Right ventricle myocardium superior (tissue), 1 donor: Measurements from ENCODE around the gene SYS1. TPM values are rescaled to one million over a fixed set of nuclear protein-coding genes. Genes with fewer than 3 reads are reported as not detected.
"Not testable (repeated sequence)": the region's sequence is repeated elsewhere in the genome, so short reads cannot be mapped to it uniquely, and the experiment has no call there.

Experiments
- ATAC-seq: fragments of 200-7000 bp; cut with Tn5 transposase; one replicate; pipeline ENCODE4 v1.9.1; 2020; ENCODE audit warnings: mild to moderate bottlenecking; ENCODE audit not compliant: poor library complexity
- DNase-seq: peaks from one replicate; pipeline ENCODE4 v3.0.0-alpha.2; 2020
- intact Hi-C: fragments of 100-400 bp; cut with DNase I; formaldehyde crosslinking; loops from one replicate; pipeline ENCODE4 v1.11.2; 2022
- total RNA-seq: library from RNA; stranded (reverse); fragmentation: NEBNext Ultra II Directional; extraction: Animal tissue kit (Norgen Biotek cat#: 25700); gene quantifications from one replicate; pipeline ENCODE4 v1.2.1, GENCODE V29; 2021
- donor health status: DM: no; HTN: yes; CAD: no; lungs with severe emphysema.

Gene SYS1
- total RNA-seq, 1 donor from 2014 or later, result 25.3 TPM

DNA sequence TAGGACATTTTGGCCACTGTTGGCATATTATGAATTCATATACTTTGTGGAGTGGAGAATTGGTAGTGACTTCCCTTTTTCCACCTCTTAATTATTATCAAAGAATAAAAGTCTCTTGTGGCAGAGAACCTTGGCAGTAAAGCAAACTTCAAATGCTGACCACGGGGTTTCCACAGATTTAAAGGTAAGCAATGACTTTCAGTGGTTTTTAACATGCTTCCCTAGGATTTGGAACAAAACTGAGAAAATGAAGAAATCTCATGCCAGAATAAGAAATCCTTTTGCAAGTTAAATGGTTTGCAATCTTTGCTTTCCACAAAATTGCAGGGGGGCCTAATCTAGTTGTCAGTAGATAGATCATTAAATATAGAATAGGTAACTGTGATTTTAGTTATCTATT, 12.7 kb upstream of the SYS1 start:
- DNase-seq (no peak), ATAC-seq (no peak)
- intact Hi-C loops, result no loop called here

DNA sequence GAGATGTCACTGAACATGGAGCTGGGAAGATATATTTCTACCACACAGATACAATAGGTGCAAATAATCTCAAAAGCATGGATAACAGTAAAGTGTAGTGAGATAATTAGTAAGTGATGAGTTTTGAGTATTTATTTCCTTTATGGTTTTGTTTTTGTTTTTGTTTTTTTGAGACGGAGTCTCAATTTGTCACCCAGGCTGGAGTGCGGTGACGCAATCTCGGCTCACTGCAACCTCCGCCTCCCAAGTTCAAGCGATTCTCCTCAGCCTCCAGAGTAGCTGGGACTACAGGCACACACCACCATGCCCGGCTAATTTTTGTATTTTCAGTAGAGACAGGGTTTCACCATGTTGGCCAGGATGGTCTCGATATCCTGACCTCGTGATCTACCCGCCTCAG, 12.2 kb upstream of the SYS1 start:
- DNase-seq, ATAC-seq, intact Hi-C loops: not testable (repeated sequence)

DNA sequence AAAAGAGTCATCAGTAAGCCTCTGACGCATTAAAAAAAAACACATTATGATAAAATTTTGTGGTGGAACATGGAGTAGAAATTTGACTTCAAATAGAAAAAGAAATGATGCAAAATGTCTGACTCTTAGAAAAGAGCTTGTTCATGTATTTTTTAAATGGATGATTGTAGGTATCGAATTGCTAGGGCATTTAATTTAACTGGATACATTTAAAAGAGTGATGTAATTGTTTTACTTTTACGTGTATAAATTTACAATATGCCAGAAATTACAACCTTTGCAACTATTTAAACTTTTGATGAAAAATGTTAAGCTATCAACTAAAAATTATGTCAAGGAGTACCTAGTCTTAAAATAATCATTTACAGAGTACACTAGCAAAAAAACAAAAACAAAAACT, 10.2 kb upstream of the SYS1 start:
- ATAC-seq (no peak), DNase-seq (no peak)
- intact Hi-C loops, result no loop called here

DNA sequence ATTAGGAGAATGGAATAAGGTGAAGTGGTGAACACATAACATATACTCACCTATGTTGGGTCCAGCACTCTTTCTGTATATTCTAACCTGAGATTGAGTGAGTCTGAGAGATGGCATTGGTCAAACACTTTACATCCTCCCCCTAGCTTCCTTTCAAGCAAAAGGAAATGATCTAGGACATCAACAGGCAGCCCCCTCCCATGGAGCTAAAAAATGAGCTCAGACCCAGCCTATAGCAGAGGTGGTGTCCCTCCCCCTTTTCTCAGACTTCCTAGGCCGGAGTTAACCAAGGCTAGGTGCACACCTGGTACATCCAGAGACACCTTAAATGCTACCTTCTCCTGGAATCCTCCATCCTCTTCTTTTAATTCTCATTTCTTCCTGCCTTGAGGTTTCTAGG, 9.2 kb upstream of the SYS1 start:
- no peak for DNase-seq
- intact Hi-C loops, result no loop called here
- no peak for ATAC-seq

DNA sequence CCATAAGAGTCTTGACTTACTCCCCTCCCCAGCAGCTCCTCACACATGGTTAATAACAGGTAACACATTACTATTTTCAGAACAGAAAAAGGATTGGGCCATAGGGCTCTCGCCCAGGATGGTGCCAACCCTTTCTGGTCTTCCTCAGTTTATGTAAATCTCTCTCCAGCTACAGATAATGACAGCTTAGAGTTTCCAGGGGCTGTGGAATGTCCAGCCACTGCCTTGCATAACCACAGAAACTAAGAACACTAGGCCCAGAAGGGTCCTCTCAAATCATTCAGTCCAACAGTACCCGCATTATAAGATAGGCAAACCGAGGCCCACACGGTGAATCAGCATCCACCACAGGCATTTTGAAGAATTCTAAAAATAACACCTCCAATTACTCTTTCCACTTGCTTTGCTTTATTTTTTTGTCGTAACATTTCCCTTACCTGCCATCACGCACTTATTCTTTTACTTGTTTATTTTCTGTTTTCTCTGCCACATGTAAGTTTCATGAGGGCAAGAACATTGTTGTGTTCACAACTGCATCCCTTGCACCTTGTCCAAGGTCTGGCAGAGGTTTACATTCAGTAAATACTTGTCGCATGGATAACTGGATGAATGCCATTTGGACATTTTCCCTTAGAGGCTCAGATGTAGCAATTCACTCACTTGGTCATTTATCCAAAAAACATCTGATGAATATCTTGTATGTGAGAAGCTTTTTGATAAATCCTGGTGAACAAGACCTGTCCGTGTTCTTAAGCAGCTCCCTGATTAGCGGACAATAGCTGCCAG, 8.3 kb upstream of the SYS1 start:
- intact Hi-C loops, result no loop called here
- DNase-seq (no peak), ATAC-seq (no peak)

DNA sequence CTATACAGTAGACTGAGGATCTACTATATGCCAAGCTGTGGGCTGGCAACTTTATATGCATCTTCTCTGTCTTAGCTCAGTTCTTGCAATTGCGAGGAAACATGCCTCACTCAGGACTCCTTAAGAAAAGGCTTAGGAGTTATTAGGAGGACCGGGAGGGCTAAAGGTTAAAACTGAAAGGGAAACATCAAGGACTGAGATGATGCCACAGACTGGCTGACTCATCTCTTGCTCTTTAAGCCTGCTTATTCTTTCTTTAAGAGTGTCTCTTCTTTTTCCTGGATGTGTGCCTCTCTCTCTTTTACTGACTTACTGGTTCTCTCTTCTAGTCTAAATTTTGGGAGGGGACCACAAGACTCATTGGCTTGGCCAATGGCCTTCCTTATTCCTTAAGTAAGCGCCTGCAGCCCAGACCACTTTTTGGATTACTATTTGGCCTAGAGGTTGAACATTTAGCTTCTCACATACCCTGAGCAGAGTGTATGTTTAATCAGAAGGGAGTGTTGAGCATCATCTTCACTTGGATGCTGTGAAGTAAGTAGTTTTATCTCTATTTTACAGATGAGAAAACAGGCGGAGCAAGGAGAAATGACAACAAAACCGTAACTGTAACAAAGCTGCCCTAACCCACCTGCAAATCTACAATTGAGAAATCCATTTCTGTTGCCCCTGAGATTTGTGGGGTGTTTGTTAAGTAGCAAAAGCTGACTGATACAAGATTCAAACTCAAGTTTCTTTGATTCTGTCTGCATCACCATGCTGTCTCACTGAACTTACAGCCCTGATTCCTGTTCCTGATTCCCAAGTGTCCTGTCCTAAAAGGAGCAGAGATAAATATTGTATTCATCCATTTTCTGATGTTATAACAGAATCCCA, 7.5 kb upstream of the SYS1 start:
- intact Hi-C loops, result no loop called here
- ATAC-seq (no peak), DNase-seq (no peak)

DNA sequence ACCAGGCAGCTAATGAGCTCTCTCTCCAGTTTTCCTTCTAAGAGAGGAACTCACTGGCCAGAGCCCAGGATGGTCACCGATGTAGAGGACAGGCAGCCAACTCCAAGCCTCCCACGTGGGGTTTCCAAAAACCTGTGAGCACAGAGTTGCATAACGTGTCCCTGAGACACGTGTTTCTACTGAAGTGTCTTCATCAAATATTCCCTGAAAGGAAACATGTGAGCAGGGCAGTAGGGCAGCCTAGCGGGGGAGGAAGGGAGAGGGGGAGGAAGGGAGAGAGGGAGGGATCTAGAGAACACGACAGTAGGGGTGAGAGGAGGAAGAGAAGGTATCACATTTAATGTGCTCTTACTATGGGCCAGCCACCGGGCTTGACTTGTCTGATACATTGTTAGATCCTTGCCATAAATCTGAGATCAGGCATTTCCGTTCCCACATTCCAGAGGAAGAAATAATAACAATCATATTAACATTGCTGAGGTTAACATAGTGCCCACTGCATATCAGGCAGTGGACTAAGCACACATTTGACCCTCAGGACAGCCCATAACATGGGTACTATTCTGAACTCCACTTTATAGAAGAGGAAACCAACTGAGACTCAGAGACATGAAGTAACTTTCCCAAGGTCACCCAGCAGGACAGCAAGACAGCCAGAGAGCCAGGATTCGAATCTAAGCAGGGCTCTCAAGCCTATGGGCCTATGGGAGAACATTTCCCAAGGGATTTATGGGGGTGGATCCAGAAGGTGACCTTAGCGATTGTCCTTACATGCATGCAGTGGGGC, 4.5 kb upstream of the SYS1 start:
- intact Hi-C loops, result loop anchor here (2.0 kb wide), 1 partner anchor 18 kb away; no protein-coding TSS in a partner anchor
- ATAC-seq (peak; percentile 70), DNase-seq (peak; percentile 80)

DNA sequence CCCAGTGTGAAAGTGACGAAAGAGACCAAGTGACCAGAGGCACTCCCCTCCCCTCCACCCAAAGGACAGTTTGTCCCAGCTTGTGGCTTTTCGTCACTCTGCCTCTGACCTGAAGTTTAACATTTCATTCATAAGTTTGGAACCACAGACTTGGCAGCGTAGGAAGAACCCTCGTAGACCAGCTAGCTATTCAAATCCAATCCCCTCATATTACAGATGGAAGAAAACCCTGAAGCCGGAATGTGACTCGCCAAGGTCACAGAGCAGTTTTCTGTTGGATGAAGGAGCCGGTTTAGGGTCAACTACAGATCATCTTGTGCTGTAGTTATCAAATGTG, 3.9 kb upstream of the SYS1 start:
- ATAC-seq, result peak; percentile 51

DNA sequence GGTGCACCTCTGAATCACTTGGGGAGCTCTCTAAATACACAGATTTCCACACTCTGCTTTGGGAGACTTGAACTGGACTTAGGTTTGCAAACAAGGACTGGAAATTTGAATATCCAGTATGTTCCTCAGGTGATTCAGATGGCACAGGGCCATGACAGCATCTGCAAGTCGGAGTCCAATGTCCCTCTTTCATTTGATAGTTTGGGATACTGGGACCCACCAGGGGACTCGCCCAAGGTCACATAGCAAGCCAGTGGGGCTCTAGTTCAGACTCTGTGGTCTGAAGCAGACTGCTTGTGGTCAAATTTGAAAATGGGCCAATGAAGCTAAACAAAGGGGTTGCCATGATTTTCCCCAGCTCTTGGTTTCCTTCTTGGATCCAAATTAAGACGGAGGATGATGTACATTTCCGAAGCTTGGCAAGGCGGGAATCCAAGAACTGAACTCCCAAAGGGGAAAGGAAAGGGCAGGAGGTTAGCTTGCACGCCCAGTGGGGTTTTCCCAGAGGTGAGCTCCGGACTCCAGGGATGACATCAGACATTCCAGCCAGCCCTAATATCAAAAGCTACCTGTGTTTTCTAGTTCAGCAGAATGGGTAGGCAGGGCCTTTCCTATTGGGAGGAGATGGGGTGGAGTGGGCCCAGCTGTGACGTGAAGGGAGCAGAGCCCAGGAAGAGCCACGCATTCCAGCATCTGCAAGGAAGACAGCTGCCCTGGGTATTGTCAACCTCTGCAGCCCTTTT, 3.4 kb upstream of the SYS1 start:
- no peak for ATAC-seq
- DNase-seq, result no peak
- intact Hi-C loops, result loop anchor here (2.0 kb wide), 1 partner anchor 19 kb away; no protein-coding TSS in a partner anchor

More for the DNA sequence above, 3.9 kb upstream of the SYS1 start:
- peak; percentile 62 for DNase-seq
- intact Hi-C loops, result loop anchor here (2.0 kb wide), 1 partner anchor 18 kb away; no protein-coding TSS in a partner anchor

DNA sequence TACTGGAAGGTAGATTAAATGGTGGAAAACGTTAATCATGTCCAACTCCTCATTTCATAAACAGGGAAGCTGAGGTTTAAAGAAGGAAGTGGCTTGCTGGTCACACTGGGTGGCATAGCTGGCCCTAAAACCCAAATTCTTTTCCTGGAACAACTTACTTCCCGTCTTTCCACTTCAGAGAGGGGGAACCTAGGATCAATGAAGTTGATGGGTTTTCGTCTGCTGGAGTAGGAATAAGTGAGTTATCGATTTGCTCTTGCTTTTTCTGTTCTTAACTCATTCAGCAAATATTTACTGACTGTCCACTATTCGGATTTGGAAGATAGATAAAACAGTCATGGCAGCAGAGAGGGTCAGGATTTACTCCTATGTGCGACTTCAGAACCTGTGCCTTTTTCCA, 1.2 kb upstream of the SYS1 start:
- intact Hi-C loops, result no loop called here
- ATAC-seq (no peak), DNase-seq (no peak)

DNA sequence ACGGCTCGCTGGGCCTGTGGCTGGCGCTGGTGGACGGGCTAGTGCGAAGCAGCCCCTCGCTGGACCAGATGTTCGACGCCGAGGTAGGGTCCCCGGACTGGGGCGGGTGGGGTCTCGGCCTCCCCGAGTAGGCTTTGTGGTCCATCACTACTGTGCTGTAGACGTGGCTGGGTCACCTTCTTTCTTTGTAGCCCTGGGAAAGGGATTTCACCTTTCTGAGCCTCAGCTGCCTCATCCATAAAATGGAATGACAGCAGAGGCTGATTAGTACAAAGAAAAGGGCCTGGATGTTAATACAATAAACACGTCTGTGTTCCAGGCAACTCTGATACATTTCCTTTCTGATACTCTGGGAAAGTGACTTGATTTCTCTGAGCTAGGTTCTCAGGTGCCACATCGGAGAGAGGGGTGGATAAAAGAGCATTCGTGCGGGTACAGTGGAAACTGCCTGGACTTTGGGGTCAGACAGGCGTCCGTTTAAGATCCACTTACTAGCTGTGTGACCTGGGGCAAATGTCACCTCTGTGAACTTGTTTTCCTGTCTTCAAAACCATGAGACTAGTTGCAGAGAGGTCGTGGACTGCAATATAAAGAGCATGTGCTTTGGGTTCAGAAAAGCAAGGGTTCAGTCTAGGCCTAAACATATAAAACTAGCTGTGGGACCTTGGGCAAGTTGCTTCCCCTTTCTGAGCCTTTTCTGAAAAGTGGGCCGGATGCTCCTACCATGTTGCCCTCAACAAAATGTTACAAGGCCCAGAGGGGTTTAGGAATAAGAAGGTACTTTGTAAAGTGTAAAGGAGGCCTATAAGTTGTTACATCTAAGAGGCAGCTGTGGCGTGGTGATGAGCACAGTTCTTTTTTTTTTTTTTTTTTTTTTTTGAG, 896 bp downstream of the SYS1 start:
- DNase-seq (no peak), ATAC-seq (no peak)
- intact Hi-C loops, result no loop called here

DNA sequence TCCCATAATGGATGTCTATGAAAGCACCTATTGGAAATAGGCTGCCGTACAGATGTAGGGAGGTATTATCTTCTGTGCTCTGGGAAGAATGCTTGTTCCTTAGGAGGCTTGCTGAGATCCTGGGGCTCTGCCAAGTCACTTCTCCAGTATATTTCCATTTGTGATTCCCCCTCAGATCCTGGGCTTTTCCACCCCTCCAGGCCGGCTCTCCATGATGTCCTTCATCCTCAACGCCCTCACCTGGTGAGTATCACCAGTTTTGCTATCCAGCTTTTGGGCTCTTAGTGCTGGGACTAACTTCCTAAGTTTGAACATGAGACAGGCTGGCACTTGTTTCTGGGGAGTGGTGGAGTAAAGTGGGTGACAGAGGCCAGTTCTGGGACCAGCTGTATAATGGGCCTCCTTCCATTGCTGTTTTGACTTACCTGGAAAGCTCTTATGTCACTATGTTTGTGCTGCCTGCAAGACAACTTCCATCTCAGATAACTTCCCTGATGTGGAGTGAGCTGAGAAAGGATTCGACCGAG, 2.6 kb downstream of the SYS1 start:
- ATAC-seq (no peak), DNase-seq (no peak)

DNA sequence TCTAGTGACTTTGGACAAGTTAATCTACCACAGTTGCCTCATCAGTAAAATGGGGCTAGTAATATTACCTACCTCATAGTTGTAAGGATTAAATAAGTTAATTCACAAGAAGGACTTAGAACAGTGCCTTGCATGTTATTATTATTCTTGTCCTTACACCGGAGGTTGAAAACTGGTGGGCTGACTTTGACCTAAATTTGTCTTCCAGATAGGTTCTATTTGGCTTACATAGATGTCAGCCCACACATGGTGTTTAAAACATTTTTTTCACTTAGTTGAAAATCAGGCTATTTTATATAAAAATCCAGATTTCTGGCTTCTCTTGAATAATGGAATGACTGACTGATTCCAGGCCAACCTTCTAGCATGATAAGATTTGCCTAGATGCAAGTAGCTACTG, 3.2 kb downstream of the SYS1 start:
- DNase-seq (no peak), ATAC-seq (no peak)
- intact Hi-C loops, result no loop called here

More for the DNA sequence above, 2.6 kb downstream of the SYS1 start:
- intact Hi-C loops, result no loop called here

DNA sequence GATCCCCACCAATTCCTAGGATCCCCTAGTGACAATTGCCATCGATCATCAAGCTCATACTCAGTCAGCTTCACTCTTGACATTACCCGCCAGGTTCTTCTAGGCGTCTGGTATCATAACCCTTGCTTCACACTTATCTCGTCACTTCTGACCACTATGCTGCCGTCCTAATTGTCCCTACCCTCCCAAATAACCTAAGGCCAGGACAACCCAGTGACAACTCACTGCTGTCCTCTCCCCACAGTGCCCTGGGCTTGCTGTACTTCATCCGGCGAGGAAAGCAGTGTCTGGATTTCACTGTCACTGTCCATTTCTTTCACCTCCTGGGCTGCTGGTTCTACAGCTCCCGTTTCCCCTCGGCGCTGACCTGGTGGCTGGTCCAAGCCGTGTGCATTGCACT, 3.7 kb downstream of the SYS1 start:
- ATAC-seq (no peak), DNase-seq (no peak)
- intact Hi-C loops, result no loop called here

DNA sequence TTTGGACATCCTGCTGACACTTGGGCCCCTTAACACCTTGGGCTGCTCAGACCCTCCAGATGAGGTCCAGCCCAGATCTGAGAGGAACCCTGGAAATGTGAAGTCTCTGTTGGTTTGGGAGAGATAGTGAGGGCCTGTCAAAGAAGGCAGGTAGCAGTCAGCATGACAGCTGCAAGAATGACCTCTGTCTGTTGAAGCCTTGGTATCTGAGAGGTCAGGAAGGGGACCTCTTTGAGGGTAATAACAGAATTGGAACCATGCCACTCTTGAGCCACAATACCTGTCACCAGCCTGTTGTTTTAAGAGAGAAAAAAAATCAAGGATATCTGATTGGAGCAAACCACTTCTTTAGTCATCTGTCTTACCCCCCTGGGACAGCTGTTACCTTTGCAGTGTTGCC, 4.2 kb downstream of the SYS1 start:
- no peak for ATAC-seq
- intact Hi-C loops, result no loop called here
- DNase-seq, result no peak

DNA sequence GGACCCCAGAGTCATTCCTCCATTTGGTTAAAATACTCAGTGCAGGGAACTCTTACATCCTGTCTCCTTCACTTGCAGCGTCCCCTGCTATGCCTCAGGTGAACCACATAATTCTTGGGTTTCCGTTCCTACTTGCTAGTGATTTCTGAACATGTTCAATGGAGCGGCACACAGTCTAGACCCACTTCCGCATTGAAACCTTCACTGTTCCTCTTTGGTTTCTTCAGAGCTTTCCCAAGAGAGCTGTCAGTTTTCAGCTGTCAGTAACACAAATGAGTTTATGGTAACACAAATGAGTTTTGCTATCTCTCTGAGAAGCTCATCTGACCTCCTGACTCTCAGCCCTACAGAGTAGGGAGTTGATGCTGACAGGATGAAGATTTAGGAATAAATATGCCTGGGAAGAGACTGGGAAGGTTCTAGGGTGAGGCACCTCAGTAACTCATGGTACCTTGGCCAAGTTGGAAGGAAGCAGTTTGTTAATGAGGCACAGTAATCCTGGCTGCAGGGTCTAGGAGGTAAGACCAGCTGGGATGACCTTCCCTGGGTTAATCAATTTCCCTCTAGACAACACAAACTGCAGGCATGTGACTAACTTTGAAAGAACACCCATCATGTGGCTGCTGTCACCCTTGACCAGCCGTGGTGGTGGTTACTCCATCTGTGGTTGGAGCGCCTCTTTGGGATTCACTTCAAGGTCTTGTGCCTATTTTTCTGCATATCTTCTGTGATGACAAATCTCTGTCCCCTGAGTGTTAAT, 5.4 kb downstream of the SYS1 start:
- intact Hi-C loops, result no loop called here
- ATAC-seq, result no peak
- DNase-seq, result no peak
